Spleen (tissue), 7 donors: ENCODE results near the gene CSK.

Experiments used
- CTCF ChIP-seq, 11 experiments: fragments of 200-600 bp in 7 of 11; fragments of 450-650 bp in 4 of 11; sonication (generic) in 4 of 11; IDR thresholded peaks in 8 of 11; conservative IDR thresholded peaks in 3 of 11; 1 replicate in 7 of 11; 2 replicates in 4 of 11; pipeline versions ENCODE4 v1.4.0 to v1.8.0; 2016 to 2021; ENCODE audit warnings: antibody characterized with exemption in 11 of 11, inconsistent platforms in 4 of 11, mild to moderate bottlenecking in 1 of 11
- POLR2AphosphoS5 ChIP-seq, 3 donors: sonication (generic); formaldehyde crosslinking; IDR thresholded peaks; one replicate each; pipeline ENCODE4 v1.5.1; 2017; ENCODE audit warnings: antibody characterized with exemption in 3 of 3
- donor health status: DM: no; HTN: no; CAD: no; lungs with moderate emphysema.
- donor health status: DM: no; HTN: no; CAD: no.
- donor health status: DM: no; HTN: no; CAD: no.

DNA sequence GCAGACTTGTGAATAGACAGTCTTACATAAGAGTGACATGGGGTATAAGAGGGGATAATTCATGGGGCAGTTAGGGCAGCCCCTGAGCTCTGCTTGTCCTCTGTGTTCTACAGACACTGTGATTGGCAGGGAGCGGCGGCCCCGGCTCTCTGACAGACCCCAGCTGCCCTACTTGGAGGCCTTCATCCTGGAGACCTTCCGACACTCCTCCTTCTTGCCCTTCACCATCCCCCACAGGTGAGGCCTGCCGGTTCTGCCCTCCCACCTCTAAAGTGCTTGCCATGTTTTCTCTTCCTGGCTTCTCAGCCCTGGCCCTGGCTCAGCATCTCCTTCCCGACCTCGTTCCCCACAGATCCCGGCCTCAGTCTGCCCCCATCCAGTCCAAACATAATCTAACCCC, 29.9 kb upstream of the CSK start:
- TF ChIP-seq CTCF (IDR thresholded peaks at IDR 0.05 in 8 of 11, conservative IDR thresholded peaks at IDR 0.05 in 3 of 11) (no peak), POLR2AphosphoS5 (IDR thresholded peaks at IDR 0.05) (no peak)
